ENCODE data around the gene TAF5L. TPM values are rescaled to one million over a fixed set of nuclear protein-coding genes. Genes with fewer than 3 reads are reported as not detected.

Gene TAF5L
- total and polyA plus RNA-seq, 10 of the 15 experiments (the other 5 are each of a cell fraction or from before 2014, with no cell fraction given): 1.1 to 26.2 (median 19.1) TPM

- intact Hi-C loops (cut with micrococcal nuclease; ENCODE audit: unreplicated experiment): no loop called here
Observed at GRCh38 chr1:229642376-229642775, 16.5 kb upstream of the TAF5L start.

More at GRCh38 chr1:229642376-229642775, 16.5 kb upstream of the TAF5L start:
- DNase-seq (ENCODE audit: low read depth, low spot score): no peak
- Histone ChIP-seq H3K79me2 (ENCODE audit: control insufficient read depth, insufficient read depth, low read length) (peaks cover 8% of the 10 kb centered on the region), H3K4me2 (ENCODE audit: control insufficient read depth, insufficient read depth) (no peak overlapping the region), H3K27me3 (replicated peaks in 1 of 2; ENCODE audit: control insufficient read depth in 2 of 2, insufficient read depth in 2 of 2, low read length in 1 of 2) (no peaks in the 10 kb centered on the region), H3K36me3 (ENCODE audit: control insufficient read depth in 2 of 2, insufficient read depth in 2 of 2, low read length in 1 of 2) (peaks cover 19 to 41% of the 10 kb centered on the region in 2 experiments), H3K9me3 (replicated peaks; ENCODE audit: control insufficient read depth, insufficient read depth, low read length) (no peaks in the 10 kb centered on the region), H3K4me1 (ENCODE audit: control insufficient read depth, insufficient read depth, low read length) (peaks cover 7% of the 10 kb centered on the region), H3K27ac (ENCODE audit: control insufficient read depth, insufficient read depth) (no peak overlapping the region), H3K4me3 (no peak overlapping the region), H2AFZ (ENCODE audit: control insufficient read depth, low read depth, low read length) (no peak overlapping the region), H3K9ac (ENCODE audit: control insufficient read depth, insufficient read depth, low read length) (no peak overlapping the region), H4K20me1 (ENCODE audit: control insufficient read depth, insufficient read depth) (no peaks in the 10 kb centered on the region; the same call in none of the 2 replicates)
- POLR2A ChIA-PET: no interaction called here
- 95% methylated on average over 5 of the region's 5 CpGs for WGBS (ENCODE audit: insufficient coverage, insufficient replicate concordance, low lambda C conversion rate, missing lambda C conversion rate)
- RAD21 ChIA-PET (ENCODE audit: unreplicated experiment): no interaction called here
- in situ Hi-C loops (cut with MboI): no loop called here
- BruUV-seq (replicated peaks): no TSS peak
- no peak for TF ChIP-seq RELA (IDR thresholded peaks at IDR 0.05; ENCODE audit: borderline replicate concordance, partially characterized antibody)
- TF ChIP-seq, protein P1, sequence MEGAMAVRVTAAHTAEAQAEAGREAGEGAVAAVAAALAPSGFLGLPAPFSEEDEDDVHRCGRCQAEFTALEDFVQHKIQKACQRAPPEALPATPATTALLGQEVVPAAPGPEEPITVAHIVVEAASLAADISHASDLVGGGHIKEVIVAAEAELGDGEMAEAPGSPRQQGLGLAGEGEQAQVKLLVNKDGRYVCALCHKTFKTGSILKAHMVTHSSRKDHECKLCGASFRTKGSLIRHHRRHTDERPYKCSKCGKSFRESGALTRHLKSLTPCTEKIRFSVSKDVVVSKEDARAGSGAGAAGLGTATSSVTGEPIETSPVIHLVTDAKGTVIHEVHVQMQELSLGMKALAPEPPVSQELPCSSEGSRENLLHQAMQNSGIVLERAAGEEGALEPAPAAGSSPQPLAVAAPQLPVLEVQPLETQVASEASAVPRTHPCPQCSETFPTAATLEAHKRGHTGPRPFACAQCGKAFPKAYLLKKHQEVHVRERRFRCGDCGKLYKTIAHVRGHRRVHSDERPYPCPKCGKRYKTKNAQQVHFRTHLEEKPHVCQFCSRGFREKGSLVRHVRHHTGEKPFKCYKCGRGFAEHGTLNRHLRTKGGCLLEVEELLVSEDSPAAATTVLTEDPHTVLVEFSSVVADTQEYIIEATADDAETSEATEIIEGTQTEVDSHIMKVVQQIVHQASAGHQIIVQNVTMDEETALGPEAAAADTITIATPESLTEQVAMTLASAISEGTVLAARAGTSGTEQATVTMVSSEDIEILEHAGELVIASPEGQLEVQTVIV (IDR thresholded peaks at IDR 0.05; ENCODE audit: borderline replicate concordance, partially characterized antibody): no peak
- no peak for TF ChIP-seq JUNB (IDR thresholded peaks at IDR 0.05)
- no peak for TF ChIP-seq MEF2B (IDR thresholded peaks at IDR 0.05; ENCODE audit: partially characterized antibody, poor library complexity, severe bottlenecking)
- TF ChIP-seq BHLHE40 (IDR thresholded peaks at IDR 0.05; ENCODE audit: borderline replicate concordance in 1 of 2, low read depth in 2 of 2, low read length in 1 of 2): no peak
- TF ChIP-seq NFYB (IDR thresholded peaks at IDR 0.05; ENCODE audit: insufficient read depth, low read depth, low read length): no peak
- no peak for TF ChIP-seq HCFC1 (IDR thresholded peaks at IDR 0.05; ENCODE audit: low read length)
- no peak for TF ChIP-seq NFXL1 (IDR thresholded peaks at IDR 0.05; ENCODE audit: borderline replicate concordance)
- TF ChIP-seq SMC3 (IDR thresholded peaks at IDR 0.05; ENCODE audit: borderline replicate concordance, low read length): no peak
- TF ChIP-seq SUPT20H (IDR thresholded peaks at IDR 0.05; ENCODE audit: borderline replicate concordance, control insufficient read depth, low read depth, low read length): no peak
- TF ChIP-seq MTA2 (IDR thresholded peaks at IDR 0.05; ENCODE audit: low read depth): no peak
- TF ChIP-seq TAF1 (IDR thresholded peaks at IDR 0.05; ENCODE audit: borderline replicate concordance, low read depth, low read length): no peak
- TF ChIP-seq SREBF2 (IDR thresholded peaks at IDR 0.05; ENCODE audit: low read length): no peak
- TF ChIP-seq CHD1 (IDR thresholded peaks at IDR 0.05; ENCODE audit: low read depth, low read length): no peak
- TF ChIP-seq MYB (IDR thresholded peaks at IDR 0.05; ENCODE audit: borderline replicate concordance, low read depth, low read length): no peak
- TF ChIP-seq, protein P2, sequence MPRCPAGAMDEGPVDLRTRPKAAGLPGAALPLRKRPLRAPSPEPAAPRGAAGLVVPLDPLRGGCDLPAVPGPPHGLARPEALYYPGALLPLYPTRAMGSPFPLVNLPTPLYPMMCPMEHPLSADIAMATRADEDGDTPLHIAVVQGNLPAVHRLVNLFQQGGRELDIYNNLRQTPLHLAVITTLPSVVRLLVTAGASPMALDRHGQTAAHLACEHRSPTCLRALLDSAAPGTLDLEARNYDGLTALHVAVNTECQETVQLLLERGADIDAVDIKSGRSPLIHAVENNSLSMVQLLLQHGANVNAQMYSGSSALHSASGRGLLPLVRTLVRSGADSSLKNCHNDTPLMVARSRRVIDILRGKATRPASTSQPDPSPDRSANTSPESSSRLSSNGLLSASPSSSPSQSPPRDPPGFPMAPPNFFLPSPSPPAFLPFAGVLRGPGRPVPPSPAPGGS (IDR thresholded peaks at IDR 0.05; ENCODE audit: borderline replicate concordance, insufficient read depth, low read depth, low read length, poor library complexity, severe bottlenecking): no peak
- no peak for TF ChIP-seq ZBTB4 (CRISPR knock-in tag; IDR thresholded peaks at IDR 0.05)
- CTCF ChIA-PET: no interaction called here
- SMC1A ChIA-PET (ENCODE audit: uncharacterized antibody, unreplicated experiment): no interaction called here
- no peak for ATAC-seq
- no peak for FAIRE-seq

Measured in GM12878 (cell line).